Natural killer cell (primary cell): ENCODE data around the gene SLC2A6. TPM values are rescaled to one million over a fixed set of nuclear protein-coding genes. Genes with fewer than 3 reads are reported as not detected.

Experiments
- ATAC-seq, 3 donors: fragments of 150-1000 bp in 2 of 3; fragments of 200-7000 bp in 1 of 3; cut with Tn5 transposase; 1 replicate in 1 of 3; 2 replicates in 2 of 3; pipeline ENCODE4 v1.10.0; 2021; ENCODE audit warnings: mild to moderate bottlenecking in 2 of 3, moderate library complexity in 2 of 3
- DNase-seq, 2 donors: peaks; one replicate each; pipeline versions ENCODE4 v3.0.0 to v3.0.0-alpha.2; 2013 to 2021; ENCODE audit warnings: mixed read lengths in 1 of 2
- H3K27ac ChIP-seq: one replicate; pipeline ENCODE4 v1.5.1; 2013; ENCODE audit warnings: mild to moderate bottlenecking, low read length
- H3K27me3 ChIP-seq: one replicate; pipeline ENCODE4 v1.6.1; 2013; ENCODE audit warnings: low read length; ENCODE audit not compliant: control insufficient read depth, insufficient read depth
- H3K36me3 ChIP-seq: one replicate; pipeline ENCODE4 v1.6.1; 2013; ENCODE audit warnings: low read length; ENCODE audit not compliant: control insufficient read depth, insufficient read depth
- H3K4me1 ChIP-seq: one replicate; pipeline ENCODE4 v1.6.1; 2013; ENCODE audit warnings: low read length; ENCODE audit not compliant: control insufficient read depth, insufficient read depth
- H3K4me3 ChIP-seq: one replicate; pipeline ENCODE4 v1.5.1; 2013; ENCODE audit warnings: low read length
- H3K9me3 ChIP-seq: one replicate; pipeline ENCODE4 v1.6.1; 2013; ENCODE audit warnings: low read length; ENCODE audit not compliant: control insufficient read depth, insufficient read depth
- H3K27ac Mint-ChIP-seq, 2 donors: one replicate each; pipeline ENCODE4 v1.8.0; 2022; ENCODE audit warnings: mild to moderate bottlenecking in 2 of 2, mixed read lengths in 2 of 2, moderate library complexity in 1 of 2
- H3K27me3 Mint-ChIP-seq, 2 donors: one replicate each; pipeline ENCODE4 v1.8.0; 2022; ENCODE audit warnings: low read depth in 2 of 2, mixed read lengths in 2 of 2
- H3K36me3 Mint-ChIP-seq: one replicate; pipeline ENCODE4 v1.8.0; 2022; ENCODE audit warnings: mixed read lengths
- H3K4me1 Mint-ChIP-seq, 2 donors: one replicate each; pipeline ENCODE4 v1.8.0; 2022; ENCODE audit warnings: mixed read lengths in 2 of 2
- H3K4me3 Mint-ChIP-seq: one replicate; pipeline ENCODE4 v1.8.0; 2022; ENCODE audit warnings: mild to moderate bottlenecking, moderate library complexity, mixed read lengths
- H3K9me3 Mint-ChIP-seq, 2 donors: one replicate each; pipeline ENCODE4 v1.8.0; 2022; ENCODE audit warnings: mixed read lengths in 2 of 2
- CTCF ChIP-seq: fragments of 200-600 bp; IDR thresholded peaks from one replicate; pipeline ENCODE4 v1.8.0; 2022; ENCODE audit warnings: antibody characterized with exemption
- WGBS: methylation state at CpG from one replicate; pipeline ENCODE4 v1.1.7; 2013; ENCODE audit warnings: missing lambda C conversion rate; ENCODE audit not compliant: insufficient coverage; 5-methylcytosine and 5-hydroxymethylcytosine counted together
- intact Hi-C: fragments of 100-400 bp; cut with micrococcal nuclease; formaldehyde crosslinking; loops from one replicate; pipeline ENCODE4 v1.14.2; 2022
- total RNA-seq, 4 donors: library from RNA; stranded (reverse); fragments of 120-200 nt in 1 of 4; gene quantifications; one replicate each; pipeline versions ENCODE4 v1.2.3 to v1.2.4, GENCODE V29; 2013 to 2022

Gene SLC2A6
- total RNA-seq, 3 donors from 2014 or later (not counting 1 experiment from before 2014, with no cell fraction given): 5.0 to 20.1 (median 18.5) TPM

DNA sequence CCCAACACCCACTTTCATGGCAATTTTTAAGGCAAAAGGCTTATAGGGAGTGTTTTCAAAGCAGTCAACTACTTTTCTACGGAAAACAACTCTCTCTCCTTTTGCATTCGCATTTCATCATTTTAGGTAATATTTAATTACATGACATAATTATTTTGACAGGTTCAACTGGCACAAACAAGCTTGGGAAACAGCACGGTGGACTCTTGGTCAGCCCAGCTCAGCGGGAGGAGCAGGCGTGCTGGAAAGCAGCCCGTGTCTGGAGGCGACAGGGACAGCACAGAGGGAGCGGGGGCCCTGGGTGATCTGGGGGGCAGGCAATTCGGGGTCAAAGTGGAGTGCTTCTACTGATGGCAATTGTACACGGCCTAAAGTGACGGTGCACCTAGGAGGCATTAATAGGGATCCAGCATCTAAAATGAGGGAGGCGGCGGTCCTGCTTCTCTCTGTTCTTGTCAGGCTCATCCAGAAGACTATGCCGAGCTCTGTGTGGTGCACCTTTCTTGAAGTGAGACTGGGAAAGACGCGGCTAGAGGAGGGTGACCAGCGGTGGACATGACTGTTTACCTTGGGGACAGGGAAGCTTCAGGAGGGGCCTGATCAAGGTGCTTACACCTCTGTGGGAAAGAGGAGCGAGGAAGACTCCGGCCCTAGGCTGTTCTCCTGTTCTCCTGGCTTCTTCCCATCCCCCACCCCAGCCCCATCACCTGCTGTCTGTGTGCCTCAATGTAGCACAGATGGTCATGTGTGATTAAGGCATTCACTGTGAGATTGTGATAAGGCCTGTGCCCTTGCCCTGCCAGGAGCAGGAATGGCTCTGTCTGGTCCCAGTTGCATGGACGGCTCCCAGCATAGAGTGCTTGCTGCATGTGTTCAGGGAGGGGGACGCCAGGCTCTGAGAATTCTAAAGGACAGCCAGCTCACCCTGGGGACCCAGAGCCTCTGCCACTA, 42.5 kb upstream of the SLC2A6 start:
- Mint-ChIP-seq H3K4me1 (no peaks in the 10 kb centered on the region), H3K9me3 (no peaks in the 10 kb centered on the region), H3K27ac (no peak overlapping the region), H3K36me3 (no peaks in the 10 kb centered on the region), H3K4me3 (no peak overlapping the region), H3K27me3 (peaks cover 2 to 9% of the 10 kb centered on the region in 2 donors)
- intact Hi-C loops: no loop called here
- Histone ChIP-seq H3K4me1 (peaks cover 6% of the 10 kb centered on the region), H3K4me3 (no peak overlapping the region), H3K36me3 (no peaks in the 10 kb centered on the region), H3K27me3 (no peaks in the 10 kb centered on the region), H3K27ac (no peak overlapping the region), H3K9me3 (no peaks in the 10 kb centered on the region)
- ATAC-seq (no peak), DNase-seq (no peak)
- no peak for TF ChIP-seq CTCF
- 92% methylated on average over 18 of the region's 21 CpGs for WGBS

DNA sequence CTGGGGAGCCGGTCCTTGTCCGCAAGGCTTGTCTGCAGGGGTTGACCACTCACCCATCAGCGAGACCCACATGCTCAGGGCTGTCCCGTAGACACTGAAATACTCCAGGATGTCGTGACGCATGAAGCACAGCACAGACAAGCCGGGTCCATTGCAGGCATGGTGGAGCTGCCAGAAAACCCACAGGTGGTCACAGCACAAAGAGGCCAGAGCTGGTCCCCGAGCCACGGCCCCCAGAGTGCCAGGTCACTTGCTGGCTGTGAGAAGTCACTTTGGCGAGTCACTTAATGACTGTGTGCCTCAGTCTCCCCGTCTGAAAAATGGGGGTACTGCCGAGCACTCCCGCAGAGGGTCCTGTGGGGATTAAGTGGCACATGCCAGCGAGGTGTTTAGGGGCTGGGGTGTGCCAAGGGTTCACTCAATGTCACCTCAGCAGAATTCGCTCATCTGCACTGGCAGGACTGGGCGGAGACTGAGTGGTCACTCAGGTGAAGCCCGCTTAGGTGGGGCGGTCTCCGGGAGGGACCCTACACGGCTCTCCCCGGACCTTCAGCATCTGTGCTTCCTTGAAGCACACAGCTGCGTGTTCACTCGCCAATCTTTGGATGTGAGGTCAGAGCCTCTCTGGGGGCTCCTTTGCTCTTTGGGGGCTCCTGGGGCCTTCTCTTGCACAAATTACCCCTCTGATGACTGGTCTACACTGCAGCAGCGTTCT, 41.4 kb upstream of the SLC2A6 start:
- H3K4me1 ChIP-seq: peaks cover 6% of the 10 kb centered on the region
- no peak for TF ChIP-seq CTCF
- Mint-ChIP-seq H3K9me3 (no peaks in the 10 kb centered on the region), H3K27ac (no peak overlapping the region), H3K27me3 (no peaks in the 10 kb centered on the region), H3K36me3 (no peaks in the 10 kb centered on the region), H3K4me3 (no peak overlapping the region), H3K4me1 (no peaks in the 10 kb centered on the region)
- no peaks in the 10 kb centered on the region for H3K27me3 ChIP-seq
- 86% methylated on average over 24 of the region's 24 CpGs for WGBS
- intact Hi-C loops: no loop called here
- ATAC-seq (no peak), DNase-seq (no peak)
- H3K27ac ChIP-seq: no peak overlapping the region
- no peak overlapping the region for H3K4me3 ChIP-seq
- no peaks in the 10 kb centered on the region for H3K36me3 ChIP-seq
- no peaks in the 10 kb centered on the region for H3K9me3 ChIP-seq

DNA sequence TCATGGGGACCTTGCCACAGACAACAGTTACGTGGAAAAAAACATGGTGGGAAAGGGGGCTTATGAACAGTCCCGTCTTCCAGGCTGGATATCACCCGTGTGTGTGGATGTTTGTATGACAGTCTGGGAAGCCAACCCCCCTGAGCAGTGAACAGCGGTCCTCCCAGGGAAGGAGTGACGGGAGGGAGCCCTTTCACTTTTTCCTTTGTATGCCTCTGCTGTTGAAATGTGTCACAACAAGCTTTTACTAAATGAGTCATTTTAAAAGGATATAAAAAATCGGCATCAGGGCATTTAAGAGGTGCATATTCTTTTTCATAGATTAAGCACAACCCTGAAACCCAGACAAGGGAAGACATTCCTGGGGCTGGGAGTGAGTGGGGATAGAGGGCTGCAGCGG, 40.8 kb upstream of the SLC2A6 start:
- no peaks in the 10 kb centered on the region for H3K27me3 Mint-ChIP-seq
- ATAC-seq: no peak
- no peak overlapping the region for H3K4me3 ChIP-seq
- no peaks in the 10 kb centered on the region for H3K9me3 Mint-ChIP-seq
- H3K4me1 Mint-ChIP-seq: no peaks in the 10 kb centered on the region
- no peaks in the 10 kb centered on the region for H3K36me3 ChIP-seq
- TF ChIP-seq CTCF: no peak
- DNase-seq: no peak
- intact Hi-C loops: no loop called here
- H3K36me3 Mint-ChIP-seq: no peaks in the 10 kb centered on the region
- peaks cover 6% of the 10 kb centered on the region for H3K4me1 ChIP-seq
- WGBS: 88% methylated on average over 7 of the region's 7 CpGs
- H3K4me3 Mint-ChIP-seq: no peak overlapping the region
- no peak overlapping the region for H3K27ac Mint-ChIP-seq
- H3K27ac ChIP-seq: no peak overlapping the region
- no peaks in the 10 kb centered on the region for H3K27me3 ChIP-seq
- no peaks in the 10 kb centered on the region for H3K9me3 ChIP-seq
